ENCODE measurements around the gene SYT2. TPM values are rescaled to one million over a fixed set of nuclear protein-coding genes. Genes with fewer than 3 reads are reported as not detected.

SYT2 gene
- total RNA-seq, 1 experiment from 2014 or later: 0.69 TPM

- CTCF ChIA-PET: no interaction called here
- no TSS peak for BruUV-seq (replicated peaks)
- intact Hi-C loops (cut with micrococcal nuclease; ENCODE audit: unreplicated experiment): no loop called here
- H3K4me3 ChIP-seq (ENCODE audit: low read depth, low read length, poor library complexity, severe bottlenecking): no peak overlapping the region
- H3K36me3 ChIP-seq (ENCODE audit: insufficient read depth, low read length, poor library complexity, severe bottlenecking): no peaks in the 10 kb centered on the region
- no peaks in the 10 kb centered on the region for H3K9me3 ChIP-seq (ENCODE audit: low read depth, low read length, poor library complexity, severe bottlenecking)
- POLR2A ChIA-PET (ENCODE audit: low non-redundant PET): no interaction called here
- TF ChIP-seq CTCF (conservative IDR thresholded peaks at IDR 0.05; ENCODE audit: low read depth, low read length): no peak
- no peak for TF ChIP-seq EZH2 (IDR thresholded peaks at IDR 0.05; ENCODE audit: borderline replicate concordance, low read depth, low read length, poor library complexity, severe bottlenecking)
- no peak for DNase-seq (ENCODE audit: low spot score)
- H3K27me3 ChIP-seq (replicated peaks; ENCODE audit: insufficient read depth, low read depth, low read length, poor library complexity): peaks cover 65% of the 10 kb centered on the region
- no peak overlapping the region for H3K27ac ChIP-seq (ENCODE audit: low read depth, low read length, poor library complexity, severe bottlenecking)
- no peaks in the 10 kb centered on the region for H3K4me1 ChIP-seq (ENCODE audit: insufficient read depth, low read length, poor library complexity, severe bottlenecking)
These were observed 21.9 kb downstream of the SYT2 start for GRCh38 chr1:202688401-202688800.

GRCh38 chr1:202687798-202688197 is 22.5 kb downstream of the SYT2 start:
- DNase-seq (ENCODE audit: low spot score): no peak
- ChIA-PET POLR2A (ENCODE audit: low non-redundant PET) (no interaction called here), CTCF (no interaction called here)
- no peaks in the 10 kb centered on the region for H3K9me3 ChIP-seq (ENCODE audit: low read depth, low read length, poor library complexity, severe bottlenecking)
- no peak for TF ChIP-seq EZH2 (IDR thresholded peaks at IDR 0.05; ENCODE audit: borderline replicate concordance, low read depth, low read length, poor library complexity, severe bottlenecking)
- TF ChIP-seq CTCF (conservative IDR thresholded peaks at IDR 0.05; ENCODE audit: low read depth, low read length): no peak
- no peaks in the 10 kb centered on the region for H3K4me1 ChIP-seq (ENCODE audit: insufficient read depth, low read length, poor library complexity, severe bottlenecking)
- H3K27me3 ChIP-seq (replicated peaks; ENCODE audit: insufficient read depth, low read depth, low read length, poor library complexity): peaks cover 71% of the 10 kb centered on the region
- no peak overlapping the region for H3K4me3 ChIP-seq (ENCODE audit: low read depth, low read length, poor library complexity, severe bottlenecking)
- no TSS peak for BruUV-seq (replicated peaks)
- H3K27ac ChIP-seq (ENCODE audit: low read depth, low read length, poor library complexity, severe bottlenecking): no peak overlapping the region
- intact Hi-C loops (cut with micrococcal nuclease; ENCODE audit: unreplicated experiment): no loop called here
- H3K36me3 ChIP-seq (ENCODE audit: insufficient read depth, low read length, poor library complexity, severe bottlenecking): no peaks in the 10 kb centered on the region

- Histone ChIP-seq H3K27ac (ENCODE audit: low read depth, low read length, poor library complexity, severe bottlenecking) (no peak overlapping the region), H3K27me3 (replicated peaks; ENCODE audit: insufficient read depth, low read depth, low read length, poor library complexity) (peaks cover 73% of the 10 kb centered on the region)
- intact Hi-C loops (cut with micrococcal nuclease; ENCODE audit: unreplicated experiment): no loop called here
These were observed 22.9 kb downstream of the SYT2 start for GRCh38 chr1:202687370-202687769.

More at GRCh38 chr1:202687370-202687769, 22.9 kb downstream of the SYT2 start:
- TF ChIP-seq CTCF (conservative IDR thresholded peaks at IDR 0.05; ENCODE audit: low read depth, low read length) (no peak), EZH2 (IDR thresholded peaks at IDR 0.05; ENCODE audit: borderline replicate concordance, low read depth, low read length, poor library complexity, severe bottlenecking) (no peak)
- H3K36me3 ChIP-seq (ENCODE audit: insufficient read depth, low read length, poor library complexity, severe bottlenecking): no peaks in the 10 kb centered on the region
- no TSS peak for BruUV-seq (replicated peaks)
- POLR2A ChIA-PET (ENCODE audit: low non-redundant PET): no interaction called here
- H3K4me3 ChIP-seq (ENCODE audit: low read depth, low read length, poor library complexity, severe bottlenecking): no peak overlapping the region
- CTCF ChIA-PET: no interaction called here
- DNase-seq (ENCODE audit: low spot score): no peak
- H3K9me3 ChIP-seq (ENCODE audit: low read depth, low read length, poor library complexity, severe bottlenecking): no peaks in the 10 kb centered on the region
- no peaks in the 10 kb centered on the region for H3K4me1 ChIP-seq (ENCODE audit: insufficient read depth, low read length, poor library complexity, severe bottlenecking)

All from A673 (cell line).